ENCODE measurements around the gene MCOLN2.

DNA sequence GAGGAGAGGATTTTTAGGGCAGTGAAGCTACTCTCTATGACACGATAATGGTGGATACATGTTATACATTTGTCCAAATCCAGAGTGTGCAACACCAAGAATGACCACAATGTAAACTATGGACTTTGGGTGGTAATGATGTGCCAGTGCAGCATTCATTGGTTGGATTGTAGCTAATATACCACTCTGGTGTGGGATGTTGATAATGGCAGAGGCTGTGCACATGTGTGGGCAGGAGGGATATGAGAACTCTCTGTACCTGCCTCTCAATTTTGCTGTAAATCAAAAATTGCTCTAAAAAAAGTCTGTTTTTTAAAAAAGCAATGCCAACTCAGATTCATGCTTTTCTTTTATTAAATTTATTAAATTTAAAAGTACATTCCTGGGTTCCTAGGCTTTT, 76.8 kb downstream of the MCOLN2 start:
- TF ChIP-seq CTCF (IDR thresholded peaks at IDR 0.05; ENCODE audit: low read length) (no peak), EZH2 (IDR thresholded peaks at IDR 0.05; ENCODE audit: borderline replicate concordance, low read length) (no peak)
